ENCODE results near the gene ABHD6.
"Not testable (repeated sequence)": the region's sequence is repeated elsewhere in the genome, so short reads cannot be mapped to it uniquely, and the experiment has no call there.

ABHD6 gene

DNA sequence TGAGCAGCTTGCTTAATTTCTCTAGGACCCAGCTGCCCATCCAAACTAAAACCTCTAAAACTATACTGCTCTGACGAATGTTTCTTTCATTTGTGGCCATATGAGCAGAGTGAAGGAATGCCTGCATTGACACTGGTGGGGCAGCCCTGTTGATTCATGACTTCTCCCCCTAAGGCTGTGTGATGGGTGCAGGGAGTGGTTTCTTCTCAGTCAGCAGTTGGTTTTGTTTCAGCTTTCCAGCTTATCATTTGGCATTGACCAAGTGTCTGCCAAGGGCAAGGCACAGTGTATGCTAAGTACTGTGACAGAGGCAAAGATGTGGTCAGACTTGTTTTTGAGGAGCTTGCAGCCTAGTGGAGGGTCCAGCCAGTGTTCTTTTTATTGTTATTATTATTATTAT lies 4.7 kb downstream of the ABHD6 start:
- DNase-seq (ENCODE audit: low read depth in 2 of 2), result no peak

DNA sequence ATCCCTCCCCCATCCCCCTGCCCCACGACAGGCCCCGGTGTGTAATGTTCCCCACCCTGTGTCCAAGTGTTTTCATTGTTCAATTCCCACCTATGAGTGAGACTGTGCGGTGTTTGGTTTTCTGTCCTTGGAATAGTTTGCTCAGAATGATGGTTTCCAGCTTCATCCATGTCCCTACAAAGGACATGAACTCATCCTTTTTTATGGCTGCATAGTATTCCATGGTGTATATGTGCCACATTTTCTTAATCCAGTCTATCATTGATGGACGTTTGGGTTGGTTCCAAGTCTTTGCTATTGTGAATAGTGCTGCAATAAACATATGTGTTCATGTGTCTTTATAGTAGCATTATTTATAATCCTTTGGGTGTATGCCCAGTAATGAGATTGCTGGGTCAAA lies 5.3 kb downstream of the ABHD6 start:
- DNase-seq (ENCODE audit: low read depth in 2 of 2), result not testable (repeated sequence)

DNA sequence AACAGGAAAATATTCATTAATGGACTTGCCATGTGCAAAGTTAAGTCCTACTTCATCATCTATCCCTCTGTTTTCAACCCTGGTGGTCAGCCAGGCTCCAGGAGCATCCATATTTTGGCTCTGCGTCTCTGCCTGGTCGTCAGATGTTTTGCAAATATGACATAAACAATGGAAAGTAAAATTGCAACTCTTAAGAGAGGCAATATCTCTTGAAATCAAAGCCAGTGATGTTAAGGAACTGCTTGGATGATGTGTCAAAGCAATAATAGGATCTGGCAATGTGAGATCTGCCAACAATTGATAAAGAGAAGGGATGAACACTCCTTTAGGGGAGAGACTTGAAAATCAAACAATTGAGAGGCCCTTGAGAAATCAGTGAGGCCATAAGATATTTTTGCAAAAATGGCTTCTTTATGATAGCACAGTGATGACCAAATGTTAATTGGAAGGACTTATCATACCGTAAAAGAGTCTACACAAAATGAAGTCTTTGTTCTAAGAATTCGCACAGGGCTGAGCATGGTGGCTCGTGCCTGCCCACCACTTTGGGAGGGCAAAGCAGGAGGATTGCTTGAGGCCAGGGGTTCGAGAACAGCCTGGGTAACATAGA lies 6.5 kb downstream of the ABHD6 start:
- no peak for DNase-seq (ENCODE audit: low read depth in 2 of 2)

DNA sequence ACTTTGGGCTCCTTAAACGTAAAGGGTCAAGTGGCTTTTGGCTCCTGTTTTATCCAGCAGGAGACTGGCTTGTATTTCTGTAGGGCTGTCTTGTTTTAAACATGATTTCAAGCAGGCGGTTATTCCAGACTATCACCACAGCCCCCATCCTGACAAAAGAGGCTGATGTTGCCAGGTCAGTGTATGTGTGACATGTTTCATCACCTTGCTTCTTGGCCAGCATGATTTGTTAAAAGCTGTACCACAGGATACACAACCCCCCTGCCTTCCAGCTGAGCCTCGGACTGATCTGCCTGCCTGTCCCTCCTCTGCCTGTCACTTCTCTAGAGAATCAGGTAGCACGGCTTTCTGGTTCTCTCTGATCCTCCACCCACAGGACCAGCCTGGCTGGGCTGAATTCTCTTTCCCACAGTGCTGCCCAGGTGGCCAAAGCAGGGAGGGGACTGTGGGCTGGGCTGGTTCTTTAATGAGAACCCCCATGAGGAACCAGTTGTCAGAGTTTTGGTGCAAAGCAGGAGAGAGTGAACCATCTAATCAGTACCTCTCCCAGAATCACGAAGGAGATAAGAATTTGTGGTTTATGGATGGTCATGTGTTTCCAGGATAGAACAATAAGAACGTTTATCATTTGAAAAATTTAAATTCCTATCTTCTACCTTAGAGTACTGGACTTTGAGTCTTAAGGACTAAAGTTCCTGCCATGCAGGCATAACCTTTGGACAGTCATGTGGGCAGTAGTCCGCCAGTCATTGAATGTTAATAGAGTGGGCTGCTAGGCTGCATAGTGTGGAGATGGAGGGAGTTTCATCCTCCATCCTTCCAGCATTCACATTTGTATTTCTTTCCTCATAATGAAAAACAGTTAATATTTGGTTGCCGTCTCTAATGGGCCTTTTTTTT lies 8.8 kb downstream of the ABHD6 start:
- no peak for DNase-seq (ENCODE audit: low read depth in 2 of 2)

DNA sequence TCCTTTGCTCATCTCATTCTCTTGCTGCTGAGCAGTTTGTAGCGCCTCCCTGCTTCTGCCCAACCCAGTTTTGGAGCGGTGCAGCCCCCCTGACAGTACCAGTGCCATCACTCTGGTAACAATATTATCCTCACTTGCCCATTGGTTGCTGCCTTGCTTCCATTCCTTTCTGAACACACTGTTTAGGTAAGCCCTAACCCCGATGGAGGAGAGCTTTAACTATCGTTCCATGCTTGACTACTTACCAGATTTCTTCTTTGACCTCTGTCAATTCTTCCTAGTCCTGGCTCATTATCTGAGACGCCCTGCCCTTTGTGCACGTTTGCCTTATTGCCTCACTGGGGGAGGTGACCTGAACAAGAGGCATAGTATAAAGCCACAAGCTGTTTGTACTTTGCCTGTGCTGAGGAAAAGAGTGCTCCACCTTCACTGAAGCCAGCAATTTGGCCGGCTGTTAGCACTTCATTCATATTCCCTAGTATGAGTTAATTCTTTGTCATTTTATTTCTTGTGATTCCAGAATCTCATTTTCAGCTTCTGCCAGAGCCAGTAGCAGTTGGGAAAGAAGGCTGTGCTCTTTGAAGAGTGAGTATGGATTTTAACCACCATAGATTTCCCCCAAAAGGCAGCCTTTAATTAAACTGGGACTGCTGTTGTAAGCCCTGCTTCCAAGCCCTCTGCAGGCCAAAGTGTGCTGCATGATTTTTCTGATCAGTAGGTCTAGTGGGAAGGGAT lies 11.9 kb downstream of the ABHD6 start:
- no peak for DNase-seq (ENCODE audit: low read depth in 2 of 2)

DNA sequence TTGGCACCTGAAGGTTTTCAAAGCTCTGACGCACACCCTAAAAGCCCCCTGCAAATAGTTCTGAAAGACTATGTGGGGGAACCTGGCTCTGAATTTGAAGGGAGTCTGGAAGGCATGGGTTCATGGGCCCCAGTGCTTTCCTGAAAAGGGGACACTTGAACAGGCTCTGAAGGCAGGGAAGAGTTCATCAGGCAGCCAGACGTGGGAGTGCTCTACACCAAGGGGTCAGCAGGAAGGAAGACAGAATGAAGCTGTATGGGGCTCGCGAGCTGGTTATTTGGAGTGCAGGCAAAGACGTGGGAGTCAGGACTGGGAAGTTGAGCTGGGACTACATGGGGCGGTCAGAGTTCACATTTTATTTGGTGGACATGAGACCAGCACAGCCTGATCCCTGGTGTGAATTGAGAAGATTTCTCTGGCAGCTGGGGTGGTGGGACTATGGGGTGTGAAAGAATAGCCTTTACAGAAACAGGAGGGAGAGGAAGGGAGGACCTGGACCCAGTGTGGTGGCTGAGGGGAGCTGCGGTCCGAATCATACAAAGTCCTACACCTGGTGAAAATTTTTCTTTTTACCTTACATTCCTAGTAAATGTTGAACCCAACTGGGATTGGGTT lies 12.6 kb downstream of the ABHD6 start:
- DNase-seq (ENCODE audit: low read depth in 2 of 2), result no peak

DNA sequence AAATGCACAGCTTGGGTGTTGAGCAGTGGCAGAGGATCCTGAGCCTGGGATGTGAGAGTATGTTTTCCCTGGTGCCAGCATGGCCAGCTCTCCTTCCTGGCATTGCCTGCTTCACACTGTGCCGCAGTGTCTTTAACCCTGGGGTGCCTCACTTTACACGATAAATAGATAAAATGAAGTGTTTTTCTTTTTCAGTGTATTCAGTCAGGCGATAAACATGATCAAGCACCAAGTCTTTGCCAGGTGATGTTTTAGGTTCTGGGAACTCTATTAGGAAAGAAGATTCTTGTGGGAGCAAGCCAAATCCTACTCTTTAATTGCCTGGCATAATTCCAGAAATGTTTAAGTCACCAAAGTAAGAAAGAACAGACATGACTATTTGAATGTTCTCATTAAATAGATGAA lies 14.0 kb downstream of the ABHD6 start:
- no peak for DNase-seq (ENCODE audit: low read depth in 2 of 2)

DNA sequence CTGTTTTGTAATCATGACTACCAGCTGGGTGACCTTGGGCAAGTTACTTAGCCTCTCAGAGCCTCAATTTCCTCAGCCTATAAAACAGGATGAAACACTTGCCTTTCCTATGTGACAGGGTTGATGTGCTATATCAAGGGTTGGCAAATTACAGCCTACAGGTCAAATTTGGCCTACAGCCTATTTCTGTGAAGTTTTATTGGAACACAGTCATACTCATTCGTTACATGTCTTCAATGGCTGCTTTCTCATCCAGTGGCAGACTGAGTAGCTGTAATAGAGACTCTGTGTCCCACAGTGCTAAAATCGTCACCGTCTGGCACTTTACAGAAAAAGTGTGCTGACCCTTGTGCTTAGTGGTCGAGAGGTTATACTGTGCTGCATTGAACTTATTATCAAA lies 16.6 kb downstream of the ABHD6 start:
- DNase-seq (ENCODE audit: low read depth in 2 of 2), result no peak

DNA sequence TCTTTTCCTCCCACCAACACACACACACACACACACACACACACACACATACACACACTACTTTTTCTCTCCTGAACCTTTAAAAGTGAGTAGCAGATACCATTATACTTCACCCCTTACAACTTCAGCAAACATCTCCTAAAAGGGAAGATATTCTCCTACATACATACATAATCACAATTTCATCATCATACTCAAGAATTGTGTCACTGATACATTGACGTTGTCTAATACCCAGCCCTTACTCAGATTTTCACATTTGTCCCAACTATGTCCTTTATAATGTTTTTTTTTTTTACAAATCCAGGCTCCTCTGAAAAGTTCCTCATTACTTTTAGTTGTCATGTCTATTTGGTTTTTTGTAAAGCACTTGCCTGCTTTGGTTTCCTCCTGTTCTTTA lies 18.5 kb downstream of the ABHD6 start:
- DNase-seq (ENCODE audit: low read depth in 2 of 2), result no peak

DNA sequence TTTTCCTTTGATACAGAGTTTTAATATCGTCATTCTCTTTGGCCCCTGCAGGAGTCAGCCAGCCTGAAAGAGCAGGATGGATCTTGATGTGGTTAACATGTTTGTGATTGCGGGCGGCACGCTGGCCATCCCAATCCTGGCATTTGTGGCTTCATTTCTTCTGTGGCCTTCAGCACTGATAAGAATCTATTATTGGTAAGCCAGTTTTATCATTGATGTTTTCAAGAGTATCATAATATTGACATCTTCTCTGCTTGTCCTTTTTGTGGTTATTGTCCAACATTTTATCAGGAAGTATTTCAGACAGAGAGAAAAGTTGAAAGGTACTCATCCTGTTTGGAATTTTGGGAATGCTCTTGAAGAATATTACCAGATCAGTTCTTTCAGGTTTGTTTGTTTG lies 18.9 kb downstream of the ABHD6 start:
- no peak for DNase-seq (ENCODE audit: low read depth in 2 of 2)

DNA sequence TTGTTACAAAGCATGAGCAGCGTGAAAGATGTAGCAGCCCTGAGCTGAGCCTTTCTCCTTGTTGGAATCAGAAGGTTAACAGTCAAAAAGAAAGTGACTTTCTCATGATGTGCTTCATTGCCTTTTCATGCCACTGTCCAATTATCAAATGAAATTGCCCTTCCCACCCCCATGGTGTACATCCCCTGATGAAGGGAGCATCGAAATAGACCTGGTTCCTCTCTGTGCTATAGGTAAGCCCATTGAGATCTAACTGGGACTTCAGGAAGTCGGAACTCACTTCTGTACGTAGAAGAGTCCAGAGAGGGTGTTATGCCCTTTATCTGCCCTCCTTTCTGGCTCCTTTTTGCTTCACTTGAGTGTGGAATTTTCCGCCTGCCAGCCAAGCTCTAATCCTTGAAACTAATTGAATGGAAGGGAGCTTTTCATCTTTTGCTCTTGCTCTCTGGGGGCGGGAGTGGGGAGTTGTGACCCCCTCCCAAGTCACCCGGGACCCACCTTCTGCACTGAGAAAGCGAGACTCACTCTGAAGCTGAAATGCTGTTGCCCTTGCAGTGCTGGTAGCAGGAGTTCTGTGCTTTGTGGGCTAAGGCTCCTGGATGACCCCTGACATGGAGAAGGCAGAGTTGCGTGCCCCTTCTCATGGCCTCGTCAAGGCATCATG lies 20.9 kb downstream of the ABHD6 start:
- DNase-seq (ENCODE audit: low read depth in 2 of 2), result no peak

DNA sequence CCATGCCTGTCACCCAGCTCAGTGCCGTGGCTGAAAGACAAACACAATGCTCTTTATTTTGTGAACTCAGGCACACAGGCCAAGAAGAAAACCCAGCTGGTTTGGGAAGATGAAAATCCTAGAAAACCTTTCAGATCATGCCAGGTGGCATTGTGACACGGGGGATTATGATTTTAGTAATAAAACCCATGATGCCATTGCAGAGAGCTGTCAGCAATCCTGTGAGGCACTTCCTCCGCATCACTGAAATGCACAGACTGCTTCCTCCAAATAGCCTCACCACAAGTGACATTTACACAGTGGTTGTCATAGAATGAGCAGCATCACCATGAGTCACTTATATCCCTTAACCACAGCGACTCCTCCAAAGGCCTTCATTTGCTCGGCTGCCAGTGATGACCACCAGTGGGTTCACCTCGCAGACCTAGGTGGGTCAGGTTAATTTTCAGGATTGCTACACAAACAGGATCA lies 22.7 kb downstream of the ABHD6 start:
- DNase-seq (ENCODE audit: low read depth in 2 of 2), result no peak

DNA sequence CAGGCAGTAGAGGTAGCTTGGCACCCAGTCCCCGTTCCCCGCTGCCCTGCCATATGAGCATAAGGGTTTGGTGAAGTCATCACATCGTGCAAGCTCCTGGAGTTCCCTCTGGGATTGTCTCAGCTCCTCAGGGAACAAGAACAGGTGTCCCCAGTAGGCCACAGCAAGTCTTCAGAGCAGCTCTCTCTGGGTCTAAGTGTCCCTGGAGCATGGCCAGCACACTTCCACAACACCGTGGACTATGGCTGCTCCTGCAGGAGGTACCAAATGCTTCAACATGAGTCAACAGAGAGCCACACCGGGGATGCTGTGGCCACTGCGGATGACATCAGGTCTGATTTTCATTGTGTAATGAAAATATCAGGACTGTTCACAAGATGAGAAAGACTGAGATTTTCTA lies 23.1 kb downstream of the ABHD6 start:
- no peak for DNase-seq (ENCODE audit: low read depth in 2 of 2)

DNA sequence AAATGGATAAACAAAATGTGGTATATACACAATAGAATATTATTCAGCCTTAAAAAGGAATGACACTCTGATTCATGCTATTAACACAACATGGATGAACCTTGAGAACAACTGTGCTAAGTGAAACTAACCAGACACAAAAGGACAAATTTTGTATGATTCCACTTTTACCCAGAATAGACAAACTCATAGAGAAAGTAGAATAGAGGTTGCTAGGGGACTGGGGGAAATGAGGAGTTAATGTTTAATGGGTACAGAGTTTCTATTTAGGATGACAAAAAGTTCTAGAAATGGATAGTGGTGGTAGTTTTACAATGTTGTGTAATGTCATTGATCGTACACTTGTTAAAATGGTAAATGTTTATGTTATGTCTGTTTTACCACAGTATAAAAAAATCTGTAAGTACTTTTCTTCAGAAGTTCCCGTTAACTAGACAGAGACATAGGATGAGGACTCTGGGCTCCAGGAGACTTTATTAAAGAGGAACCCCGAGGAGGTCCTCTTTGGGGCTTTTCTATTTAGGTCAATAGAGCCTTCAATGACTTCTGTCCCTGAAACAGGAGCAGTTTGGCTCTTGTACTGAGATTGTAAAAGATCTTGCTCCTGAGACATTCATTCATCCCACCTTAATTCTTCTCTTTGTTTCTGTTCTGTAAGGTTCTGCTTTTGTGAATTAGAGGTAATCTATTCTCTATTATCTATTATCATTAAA lies 24.5 kb downstream of the ABHD6 start:
- DNase-seq (ENCODE audit: low read depth in 2 of 2), result no peak

DNA sequence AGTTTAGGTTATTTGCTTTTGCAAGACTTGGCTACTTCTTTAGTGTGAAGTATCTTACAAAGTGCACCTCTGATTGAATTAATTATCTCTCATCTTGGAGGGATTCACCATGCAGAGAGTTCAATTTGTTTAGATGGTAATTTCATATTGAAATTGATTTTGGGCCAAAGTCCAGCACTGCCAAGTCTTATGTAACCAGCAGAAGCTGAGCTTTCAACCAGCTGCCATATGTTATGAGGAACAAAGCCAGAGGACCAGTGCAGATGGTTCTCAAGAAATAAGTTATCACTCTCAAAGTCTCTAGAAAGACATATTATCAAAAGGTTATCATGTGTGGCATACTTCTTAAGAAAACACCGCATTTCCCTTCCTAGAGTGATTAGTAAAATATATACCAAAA lies 29.0 kb downstream of the ABHD6 start:
- no peak for DNase-seq (ENCODE audit: low read depth in 2 of 2)

DNA sequence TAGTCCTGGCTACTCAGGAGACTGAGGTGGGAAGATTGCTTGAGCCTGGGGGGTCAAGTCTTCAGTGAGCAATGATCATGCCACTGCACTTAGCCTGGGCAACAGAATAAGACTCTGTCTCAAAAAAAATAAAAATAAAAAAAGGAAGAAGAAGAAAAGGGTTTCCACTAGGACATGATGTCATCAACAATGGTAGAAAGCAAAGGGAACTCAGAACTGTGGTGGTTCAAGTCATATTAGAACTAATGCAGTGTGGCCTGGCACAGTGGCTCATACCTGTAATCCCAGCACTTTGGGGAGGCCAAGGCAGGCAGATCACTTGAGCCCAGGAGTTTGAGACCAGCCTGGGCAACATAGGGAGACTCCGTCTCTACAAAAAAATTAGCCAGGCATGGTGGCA lies 30.0 kb downstream of the ABHD6 start:
- DNase-seq (ENCODE audit: low read depth in 2 of 2), result not testable (repeated sequence)

DNA sequence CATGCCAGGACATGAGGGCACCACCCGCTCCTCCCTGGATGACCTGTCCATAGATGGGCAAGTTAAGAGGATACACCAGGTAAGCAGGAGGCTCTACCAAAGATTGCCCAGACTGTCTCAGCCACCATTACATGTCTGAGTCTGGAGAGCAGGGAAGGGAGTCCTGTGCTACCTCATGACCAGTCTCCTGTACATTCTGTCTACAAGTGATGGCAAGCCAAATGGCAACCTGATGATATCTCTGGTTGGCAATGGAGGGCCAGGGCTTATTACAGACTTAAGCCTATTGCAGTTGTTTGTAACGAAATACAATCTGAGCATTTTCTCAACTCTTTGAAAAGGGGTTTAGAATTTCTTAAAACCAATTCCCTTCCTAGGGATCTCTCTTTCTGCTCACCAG lies 31.8 kb downstream of the ABHD6 start:
- DNase-seq (ENCODE audit: low read depth in 2 of 2), result no peak

DNA sequence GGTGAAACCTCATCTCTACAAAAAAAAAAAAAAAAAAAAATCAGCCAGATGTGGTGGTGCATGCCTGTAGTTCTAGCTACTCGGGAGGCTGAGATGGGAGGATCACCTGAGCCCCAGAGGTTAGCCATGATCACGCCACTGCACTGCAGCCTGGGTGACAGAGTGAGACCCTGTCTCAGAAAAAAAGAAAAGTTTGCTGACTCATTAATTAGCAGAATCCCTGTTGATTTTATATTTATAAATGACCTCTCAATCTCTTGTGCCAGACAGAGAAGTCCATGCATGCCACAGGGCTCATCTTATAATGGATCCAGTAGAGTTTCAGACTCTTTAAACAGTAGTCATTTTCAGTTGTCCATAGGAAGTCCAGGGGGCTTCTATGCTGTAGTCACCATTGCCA lies 32.9 kb downstream of the ABHD6 start:
- DNase-seq (ENCODE audit: low read depth in 2 of 2), result no peak

DNA sequence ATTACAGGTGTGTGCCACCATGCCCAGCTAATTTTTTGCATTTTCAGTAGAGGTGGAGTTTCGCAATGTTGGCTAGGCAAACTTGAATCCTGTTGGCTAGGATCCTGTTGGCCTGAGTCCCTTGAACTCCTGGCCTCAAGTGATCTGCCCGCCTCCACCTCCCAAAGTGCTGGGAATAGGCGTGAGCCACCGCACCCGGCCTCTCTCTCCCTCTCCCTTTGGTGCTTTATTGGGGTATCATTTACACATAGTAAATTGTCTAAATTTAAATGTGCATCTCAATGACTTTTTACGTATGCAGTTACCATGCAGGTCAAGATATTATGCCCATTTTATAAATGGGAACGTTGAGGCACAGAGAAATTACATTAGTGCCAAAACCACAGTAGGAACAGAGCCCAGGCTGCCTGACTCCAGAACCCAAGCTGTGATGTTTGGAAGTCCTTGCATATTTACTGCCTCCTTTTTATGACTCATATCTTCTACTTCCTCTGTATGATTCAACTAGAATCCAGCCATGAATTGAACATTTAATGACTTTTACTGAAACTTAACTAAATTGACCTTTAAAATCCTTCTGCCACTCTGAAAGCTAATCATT lies 34.4 kb downstream of the ABHD6 start:
- DNase-seq (ENCODE audit: low read depth in 2 of 2), result no peak

DNA sequence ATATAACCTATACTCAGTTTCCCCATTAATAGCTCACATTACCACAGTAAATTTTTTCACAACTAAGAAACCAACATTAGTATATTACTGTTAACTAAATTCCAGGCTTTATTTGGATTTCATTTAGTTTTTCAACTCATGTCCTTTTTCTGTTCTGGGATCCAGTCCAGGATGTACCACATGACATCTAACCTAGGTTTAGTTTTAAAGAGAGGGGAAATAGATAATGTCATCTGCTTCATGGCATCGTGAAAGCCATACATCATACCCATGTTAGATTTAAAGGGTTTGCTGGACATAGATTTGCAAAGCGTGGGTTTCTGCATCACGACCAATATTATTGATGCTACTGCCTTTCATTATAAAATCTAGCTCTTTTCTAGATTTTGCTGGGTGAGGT lies 35.3 kb downstream of the ABHD6 start:
- no peak for DNase-seq (ENCODE audit: low read depth in 2 of 2)

DNA sequence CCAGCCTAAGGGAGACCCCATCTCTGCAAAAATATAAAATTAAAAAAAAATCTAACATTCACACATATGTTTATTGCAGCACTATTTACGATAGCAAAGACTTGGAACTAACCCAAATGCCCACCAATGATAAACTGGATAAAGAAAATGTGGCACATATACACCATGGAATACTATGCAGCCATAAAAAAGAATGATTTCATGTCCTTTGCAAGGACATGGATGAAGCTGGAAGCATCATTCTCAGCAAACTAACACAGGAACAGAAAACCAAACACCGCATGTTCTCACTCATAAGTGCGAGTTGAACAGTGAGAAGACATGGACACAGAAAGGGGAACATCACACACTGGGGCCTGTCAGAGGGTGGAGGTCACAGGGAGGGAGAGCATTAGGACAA lies 35.8 kb downstream of the ABHD6 start:
- not testable (repeated sequence) for DNase-seq (ENCODE audit: low read depth in 2 of 2)
